ENCODE data around the gene SLC25A38.

- no peak for TF ChIP-seq POLR2A (IDR thresholded peaks at IDR 0.05)
- TF ChIP-seq, protein P1, sequence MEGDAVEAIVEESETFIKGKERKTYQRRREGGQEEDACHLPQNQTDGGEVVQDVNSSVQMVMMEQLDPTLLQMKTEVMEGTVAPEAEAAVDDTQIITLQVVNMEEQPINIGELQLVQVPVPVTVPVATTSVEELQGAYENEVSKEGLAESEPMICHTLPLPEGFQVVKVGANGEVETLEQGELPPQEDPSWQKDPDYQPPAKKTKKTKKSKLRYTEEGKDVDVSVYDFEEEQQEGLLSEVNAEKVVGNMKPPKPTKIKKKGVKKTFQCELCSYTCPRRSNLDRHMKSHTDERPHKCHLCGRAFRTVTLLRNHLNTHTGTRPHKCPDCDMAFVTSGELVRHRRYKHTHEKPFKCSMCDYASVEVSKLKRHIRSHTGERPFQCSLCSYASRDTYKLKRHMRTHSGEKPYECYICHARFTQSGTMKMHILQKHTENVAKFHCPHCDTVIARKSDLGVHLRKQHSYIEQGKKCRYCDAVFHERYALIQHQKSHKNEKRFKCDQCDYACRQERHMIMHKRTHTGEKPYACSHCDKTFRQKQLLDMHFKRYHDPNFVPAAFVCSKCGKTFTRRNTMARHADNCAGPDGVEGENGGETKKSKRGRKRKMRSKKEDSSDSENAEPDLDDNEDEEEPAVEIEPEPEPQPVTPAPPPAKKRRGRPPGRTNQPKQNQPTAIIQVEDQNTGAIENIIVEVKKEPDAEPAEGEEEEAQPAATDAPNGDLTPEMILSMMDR (IDR thresholded peaks at IDR 0.05 in 4 of 5, conservative IDR thresholded peaks at IDR 0.05 in 1 of 5) = no peak
Observed at GRCh38 chr3:39433642-39434041, 50.5 kb downstream of the SLC25A38 start.

Data from gastrocnemius medialis (tissue), 4 donors.